ENCODE measurements around the gene ADAM11.

Gene ADAM11

GRCh38 chr17:44778656-44779210 lies 19.9 kb downstream of the ADAM11 start:
- peak overlapping the region; percentile 82 for H2AFZ ChIP-seq (ENCODE audit: low read length)
- H3K79me1 ChIP-seq (ENCODE audit: low read depth, low read length) = peaks cover 3% of the 10 kb centered on the region
- no peak overlapping the region for H2BK120ac ChIP-seq (ENCODE audit: low read depth, low read length)
- H3K27me3 ChIP-seq (ENCODE audit: control insufficient read depth in 3 of 3, insufficient read depth in 3 of 3, low read depth in 1 of 3, low read length in 3 of 3) = peaks cover 0 to 19% (median 15%) of the 10 kb centered on the region in 3 experiments
- H3K4me1 ChIP-seq (ENCODE audit: control insufficient read depth in 2 of 2, insufficient read depth in 1 of 2, low read depth in 1 of 2, low read length in 2 of 2) = peaks cover 14 to 18% of the 10 kb centered on the region in 2 donors
- no peaks in the 10 kb centered on the region for H3K9me3 ChIP-seq (replicated peaks in 1 of 2; ENCODE audit: control insufficient read depth in 2 of 2, insufficient read depth in 1 of 2, low read depth in 1 of 2, low read length in 2 of 2)
- H3K36me3 ChIP-seq (replicated peaks in 1 of 2; ENCODE audit: control insufficient read depth in 2 of 2, insufficient read depth in 2 of 2, low read length in 2 of 2) = no peaks in the 10 kb centered on the region
- peak overlapping the region; percentile 98 for H3K23ac ChIP-seq (ENCODE audit: low read depth, low read length, poor library complexity)
- DNase-seq (ENCODE audit: low spot score) = no peak
- H3K4me2 ChIP-seq (ENCODE audit: insufficient read depth, low read length, poor library complexity, severe bottlenecking) = no peak overlapping the region
- H3K4ac ChIP-seq (ENCODE audit: low read length) = no peak overlapping the region
- H3K18ac ChIP-seq (ENCODE audit: low read length) = peak overlapping the region; percentile 96
- no CpG with 5 or more reads among the region's 10 CpGs for WGBS, 2 donors (ENCODE audit: extremely low coverage in 2 of 2, insufficient read length in 2 of 2, insufficient replicate concordance in 1 of 2)
- H2BK5ac ChIP-seq (ENCODE audit: low read length) = peak overlapping the region; percentile 77
- peak overlapping the region; percentile 98 for H2BK15ac ChIP-seq (ENCODE audit: low read length)
- no peak overlapping the region for H3K4me3 ChIP-seq (ENCODE audit: low read length in 2 of 2)
- no peak overlapping the region for H3K14ac ChIP-seq (ENCODE audit: low read length)
- no peak overlapping the region for H4K91ac ChIP-seq (ENCODE audit: low read depth, low read length, poor library complexity)
- H2AK5ac ChIP-seq (ENCODE audit: low read depth, low read length) = no peak overlapping the region
- no peak overlapping the region for H4K8ac ChIP-seq (ENCODE audit: low read depth, low read length)
- no peak overlapping the region for H3K27ac ChIP-seq (replicated peaks; ENCODE audit: low read length)
- no peak overlapping the region for H3K9ac ChIP-seq (ENCODE audit: low read depth, low read length, poor library complexity)
- no peak overlapping the region for H2BK12ac ChIP-seq (ENCODE audit: low read length)

- peak overlapping the region; percentile 98 for H2BK15ac ChIP-seq (ENCODE audit: low read length)
- H3K9me3 ChIP-seq (replicated peaks in 1 of 2; ENCODE audit: control insufficient read depth in 2 of 2, insufficient read depth in 1 of 2, low read depth in 1 of 2, low read length in 2 of 2) = no peaks in the 10 kb centered on the region
- no peak overlapping the region for H2BK120ac ChIP-seq (ENCODE audit: low read depth, low read length)
- H2AK5ac ChIP-seq (ENCODE audit: low read depth, low read length) = peak overlapping the region; percentile 97
- peak overlapping the region; percentile 47 for H3K14ac ChIP-seq (ENCODE audit: low read length)
- H2BK12ac ChIP-seq (ENCODE audit: low read length) = peak overlapping the region; percentile 98
- peak overlapping the region; percentile 82 for H2AFZ ChIP-seq (ENCODE audit: low read length)
- peak overlapping the region; percentile 77 for H2BK5ac ChIP-seq (ENCODE audit: low read length)
- peak overlapping the region in 1 of 2 donors; percentile 71 for H3K4me3 ChIP-seq (ENCODE audit: low read length in 2 of 2)
- H4K8ac ChIP-seq (ENCODE audit: low read depth, low read length) = no peak overlapping the region
- H3K23ac ChIP-seq (ENCODE audit: low read depth, low read length, poor library complexity) = peak overlapping the region; percentile 98
- peaks cover 14 to 18% of the 10 kb centered on the region in 2 donors for H3K4me1 ChIP-seq (ENCODE audit: control insufficient read depth in 2 of 2, insufficient read depth in 1 of 2, low read depth in 1 of 2, low read length in 2 of 2)
- H3K79me1 ChIP-seq (ENCODE audit: low read depth, low read length) = peaks cover 2% of the 10 kb centered on the region
- no CpG with 5 or more reads among the region's 36 CpGs for WGBS, 2 donors (ENCODE audit: extremely low coverage in 2 of 2, insufficient read length in 2 of 2, insufficient replicate concordance in 1 of 2)
- H3K9ac ChIP-seq (ENCODE audit: low read depth, low read length, poor library complexity) = peak overlapping the region; percentile 93
- H3K18ac ChIP-seq (ENCODE audit: low read length) = peak overlapping the region; percentile 96
- no peak overlapping the region for H3K27ac ChIP-seq (replicated peaks; ENCODE audit: low read length)
- peak overlapping the region; percentile 96 for H3K4ac ChIP-seq (ENCODE audit: low read length)
- peak overlapping the region; percentile 65 for H4K91ac ChIP-seq (ENCODE audit: low read depth, low read length, poor library complexity)
- no peaks in the 10 kb centered on the region for H3K36me3 ChIP-seq (replicated peaks in 1 of 2; ENCODE audit: control insufficient read depth in 2 of 2, insufficient read depth in 2 of 2, low read length in 2 of 2)
- H3K27me3 ChIP-seq (ENCODE audit: control insufficient read depth in 3 of 3, insufficient read depth in 3 of 3, low read depth in 1 of 3, low read length in 3 of 3) = peaks cover 0 to 19% (median 15%) of the 10 kb centered on the region in 3 experiments
- peak; percentile 73 for DNase-seq (ENCODE audit: low spot score)
- peak overlapping the region; percentile 72 for H3K4me2 ChIP-seq (ENCODE audit: insufficient read depth, low read length, poor library complexity, severe bottlenecking)
Observed at GRCh38 chr17:44779211-44780025, 20.6 kb downstream of the ADAM11 start.

DNA sequence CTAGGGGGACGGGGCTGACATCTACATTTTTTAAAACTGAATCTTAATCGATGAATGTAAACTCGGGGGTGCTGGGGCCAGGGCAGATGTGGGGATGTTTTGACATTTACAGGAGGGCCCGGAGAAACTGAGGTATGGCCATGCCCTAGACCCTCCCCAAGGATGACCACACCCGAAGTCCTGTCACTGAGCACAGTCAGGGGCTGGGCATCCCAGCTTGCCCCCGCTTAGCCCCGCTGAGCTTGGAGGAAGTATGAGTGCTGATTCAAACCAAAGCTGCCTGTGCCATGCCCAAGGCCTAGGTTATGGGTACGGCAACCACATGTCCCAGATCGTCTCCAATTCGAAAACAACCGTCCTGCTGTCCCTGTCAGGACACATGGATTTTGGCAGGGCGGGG lies 21.4 kb downstream of the ADAM11 start:
- Histone ChIP-seq H3K23ac (ENCODE audit: low read depth, low read length, poor library complexity) (peak overlapping the region; percentile 75), H2BK5ac (ENCODE audit: low read length) (no peak overlapping the region), H3K4me1 (ENCODE audit: control insufficient read depth in 2 of 2, insufficient read depth in 1 of 2, low read depth in 1 of 2, low read length in 2 of 2) (peaks cover 14 to 18% of the 10 kb centered on the region in 2 donors), H3K36me3 (replicated peaks in 1 of 2; ENCODE audit: control insufficient read depth in 2 of 2, insufficient read depth in 2 of 2, low read length in 2 of 2) (no peaks in the 10 kb centered on the region), H3K18ac (ENCODE audit: low read length) (no peak overlapping the region), H2BK15ac (ENCODE audit: low read length) (no peak overlapping the region), H2AFZ (ENCODE audit: low read length) (no peak overlapping the region), H3K4me2 (ENCODE audit: insufficient read depth, low read length, poor library complexity, severe bottlenecking) (no peak overlapping the region), H3K9ac (ENCODE audit: low read depth, low read length, poor library complexity) (no peak overlapping the region), H2BK120ac (ENCODE audit: low read depth, low read length) (no peak overlapping the region), H3K79me1 (ENCODE audit: low read depth, low read length) (peaks cover 2% of the 10 kb centered on the region), H3K27me3 (ENCODE audit: control insufficient read depth in 3 of 3, insufficient read depth in 3 of 3, low read depth in 1 of 3, low read length in 3 of 3) (peaks cover 0 to 19% (median 15%) of the 10 kb centered on the region in 3 experiments), H3K27ac (replicated peaks; ENCODE audit: low read length) (no peak overlapping the region), H2AK5ac (ENCODE audit: low read depth, low read length) (no peak overlapping the region), H4K91ac (ENCODE audit: low read depth, low read length, poor library complexity) (no peak overlapping the region), H4K8ac (ENCODE audit: low read depth, low read length) (no peak overlapping the region), H2BK12ac (ENCODE audit: low read length) (peak overlapping the region; percentile 6), H3K14ac (ENCODE audit: low read length) (no peak overlapping the region), H3K4ac (ENCODE audit: low read length) (no peak overlapping the region), H3K9me3 (replicated peaks in 1 of 2; ENCODE audit: control insufficient read depth in 2 of 2, insufficient read depth in 1 of 2, low read depth in 1 of 2, low read length in 2 of 2) (no peaks in the 10 kb centered on the region), H3K4me3 (ENCODE audit: low read length in 2 of 2) (no peak overlapping the region)
- no CpG with 5 or more reads among the region's 12 CpGs for WGBS, 2 donors (ENCODE audit: extremely low coverage in 2 of 2, insufficient read length in 2 of 2, insufficient replicate concordance in 1 of 2)
- DNase-seq (ENCODE audit: low spot score) = no peak

DNA sequence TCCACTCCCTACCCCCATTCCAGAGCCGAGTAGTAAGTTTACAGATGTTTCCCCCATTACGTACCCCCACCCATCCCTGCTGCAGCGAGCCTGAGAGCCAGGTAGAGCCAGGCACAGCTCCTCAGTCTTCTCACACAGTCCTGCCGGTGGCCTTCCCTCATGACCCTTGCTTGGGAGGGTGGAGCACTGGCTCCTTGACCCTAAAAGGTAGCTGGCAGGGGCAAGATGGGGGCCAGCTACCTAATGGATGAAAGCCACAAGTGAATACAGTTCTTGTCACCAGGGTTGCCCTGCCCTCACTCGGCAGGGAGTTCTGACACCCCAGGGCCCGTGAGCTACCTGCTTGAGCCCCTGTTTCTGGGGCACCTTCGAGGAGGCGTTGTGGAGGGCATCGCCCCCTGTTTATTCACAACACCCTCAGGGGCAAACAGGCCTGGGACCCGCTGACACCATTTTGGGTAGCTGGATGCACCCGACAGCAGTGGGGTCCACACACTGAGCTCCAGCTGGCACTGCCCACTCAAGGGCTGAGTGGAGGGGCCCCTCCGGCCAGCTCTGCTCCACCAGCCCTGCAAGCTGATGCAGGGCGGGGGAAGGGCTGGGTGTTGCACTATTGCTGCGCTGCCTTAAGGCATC lies 22.2 kb downstream of the ADAM11 start:
- H3K36me3 ChIP-seq (replicated peaks in 1 of 2; ENCODE audit: control insufficient read depth in 2 of 2, insufficient read depth in 2 of 2, low read length in 2 of 2) = no peaks in the 10 kb centered on the region
- no peak overlapping the region for H3K14ac ChIP-seq (ENCODE audit: low read length)
- no peaks in the 10 kb centered on the region for H3K9me3 ChIP-seq (replicated peaks in 1 of 2; ENCODE audit: control insufficient read depth in 2 of 2, insufficient read depth in 1 of 2, low read depth in 1 of 2, low read length in 2 of 2)
- H2AFZ ChIP-seq (ENCODE audit: low read length) = no peak overlapping the region
- H3K18ac ChIP-seq (ENCODE audit: low read length) = peak overlapping the region; percentile 92
- WGBS, 2 donors (ENCODE audit: extremely low coverage in 2 of 2, insufficient read length in 2 of 2, insufficient replicate concordance in 1 of 2) = no CpG with 5 or more reads among the region's 14 CpGs
- H3K27me3 ChIP-seq (ENCODE audit: control insufficient read depth in 3 of 3, insufficient read depth in 3 of 3, low read depth in 1 of 3, low read length in 3 of 3) = peaks cover 0 to 22% (median 14%) of the 10 kb centered on the region in 3 experiments
- peak overlapping the region; percentile 2 for H3K4ac ChIP-seq (ENCODE audit: low read length)
- no peak overlapping the region for H3K27ac ChIP-seq (replicated peaks; ENCODE audit: low read length)
- no peak overlapping the region for H4K91ac ChIP-seq (ENCODE audit: low read depth, low read length, poor library complexity)
- H4K8ac ChIP-seq (ENCODE audit: low read depth, low read length) = no peak overlapping the region
- H2BK5ac ChIP-seq (ENCODE audit: low read length) = no peak overlapping the region
- peak overlapping the region; percentile 51 for H2AK5ac ChIP-seq (ENCODE audit: low read depth, low read length)
- H2BK15ac ChIP-seq (ENCODE audit: low read length) = peak overlapping the region; percentile 55
- peaks cover 2% of the 10 kb centered on the region for H3K79me1 ChIP-seq (ENCODE audit: low read depth, low read length)
- peak overlapping the region; percentile 30 for H3K9ac ChIP-seq (ENCODE audit: low read depth, low read length, poor library complexity)
- H2BK12ac ChIP-seq (ENCODE audit: low read length) = no peak overlapping the region
- peak overlapping the region; percentile 11 for H3K23ac ChIP-seq (ENCODE audit: low read depth, low read length, poor library complexity)
- no peak for DNase-seq (ENCODE audit: low spot score)
- no peak overlapping the region for H3K4me2 ChIP-seq (ENCODE audit: insufficient read depth, low read length, poor library complexity, severe bottlenecking)
- no peak overlapping the region for H3K4me3 ChIP-seq (ENCODE audit: low read length in 2 of 2)
- peaks cover 14 to 18% of the 10 kb centered on the region in 2 donors for H3K4me1 ChIP-seq (ENCODE audit: control insufficient read depth in 2 of 2, insufficient read depth in 1 of 2, low read depth in 1 of 2, low read length in 2 of 2)
- H2BK120ac ChIP-seq (ENCODE audit: low read depth, low read length) = no peak overlapping the region
